T47D (cell line): ENCODE data around the gene GIGYF1.
"Not testable (repeated sequence)": the region's sequence is repeated elsewhere in the genome, so short reads cannot be mapped to it uniquely, and the experiment has no call there.

Experiments
- DNase-seq, 2 experiments: peaks; one replicate each; pipeline versions ENCODE4 v3.0.0 to v3.0.0-alpha.2; 2011 to 2012; ENCODE audit warnings: low read depth in 1 of 2, low spot score in 1 of 2
- JUND ChIP-seq: IDR thresholded peaks from 2 replicates; pipeline ENCODE4 v1.6.1; 2012; ENCODE audit warnings: low read depth
- in situ Hi-C: cut with HindIII; loops from 2 replicates; pipeline ENCODE4 v1.10.0; 2016; ENCODE audit warnings: low sequenced_read_pairs, low pct_unique_long_range_greater_than_20kb

Gene GIGYF1

DNA sequence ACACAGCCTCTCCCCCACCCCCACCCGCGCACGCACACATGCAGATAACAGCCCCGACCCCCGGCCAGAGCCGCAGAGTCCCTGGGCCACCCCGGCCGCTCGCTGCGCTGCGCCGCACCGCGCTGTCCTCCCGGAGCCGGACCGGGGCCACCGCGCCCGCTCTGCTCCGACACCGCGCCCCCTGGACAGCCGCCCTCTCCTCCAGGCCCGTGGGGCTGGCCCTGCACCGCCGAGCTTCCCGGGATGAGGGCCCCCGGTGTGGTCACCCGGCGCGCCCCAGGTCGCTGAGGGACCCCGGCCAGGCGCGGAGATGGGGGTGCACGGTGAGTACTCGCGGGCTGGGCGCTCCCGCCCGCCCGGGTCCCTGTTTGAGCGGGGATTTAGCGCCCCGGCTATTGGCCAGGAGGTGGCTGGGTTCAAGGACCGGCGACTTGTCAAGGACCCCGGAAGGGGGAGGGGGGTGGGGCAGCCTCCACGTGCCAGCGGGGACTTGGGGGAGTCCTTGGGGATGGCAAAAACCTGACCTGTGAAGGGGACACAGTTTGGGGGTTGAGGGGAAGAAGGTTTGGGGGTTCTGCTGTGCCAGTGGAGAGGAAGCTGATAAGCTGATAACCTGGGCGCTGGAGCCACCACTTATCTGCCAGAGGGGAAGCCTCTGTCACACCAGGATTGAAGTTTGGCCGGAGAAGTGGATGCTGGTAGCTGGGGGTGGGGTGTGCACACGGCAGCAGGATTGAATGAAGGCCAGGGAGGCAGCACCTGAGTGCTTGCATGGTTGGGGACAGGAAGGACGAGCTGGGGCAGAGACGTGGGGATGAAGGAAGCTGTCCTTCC lies 26.8 kb upstream of the GIGYF1 start:
- no peak for TF ChIP-seq JUND
- in situ Hi-C loops, result no loop called here
- DNase-seq, result no peak

DNA sequence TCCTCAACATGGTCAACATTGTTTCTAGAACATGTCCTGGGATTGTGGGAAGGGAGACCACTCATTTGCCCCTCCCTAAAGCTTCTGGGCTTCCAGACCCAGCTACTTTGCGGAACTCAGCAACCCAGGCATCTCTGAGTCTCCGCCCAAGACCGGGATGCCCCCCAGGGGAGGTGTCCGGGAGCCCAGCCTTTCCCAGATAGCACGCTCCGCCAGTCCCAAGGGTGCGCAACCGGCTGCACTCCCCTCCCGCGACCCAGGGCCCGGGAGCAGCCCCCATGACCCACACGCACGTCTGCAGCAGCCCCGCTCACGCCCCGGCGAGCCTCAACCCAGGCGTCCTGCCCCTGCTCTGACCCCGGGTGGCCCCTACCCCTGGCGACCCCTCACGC lies 26.2 kb upstream of the GIGYF1 start, which contains the start of gene EPO:
Gene EPO (plus strand): TSS at position 190 of the 392 bp plus-strand sequence. CDS start 513 bp downstream, outside the sequence.
- no peak for DNase-seq
- in situ Hi-C loops, result no loop called here
- TF ChIP-seq JUND, result no peak

DNA sequence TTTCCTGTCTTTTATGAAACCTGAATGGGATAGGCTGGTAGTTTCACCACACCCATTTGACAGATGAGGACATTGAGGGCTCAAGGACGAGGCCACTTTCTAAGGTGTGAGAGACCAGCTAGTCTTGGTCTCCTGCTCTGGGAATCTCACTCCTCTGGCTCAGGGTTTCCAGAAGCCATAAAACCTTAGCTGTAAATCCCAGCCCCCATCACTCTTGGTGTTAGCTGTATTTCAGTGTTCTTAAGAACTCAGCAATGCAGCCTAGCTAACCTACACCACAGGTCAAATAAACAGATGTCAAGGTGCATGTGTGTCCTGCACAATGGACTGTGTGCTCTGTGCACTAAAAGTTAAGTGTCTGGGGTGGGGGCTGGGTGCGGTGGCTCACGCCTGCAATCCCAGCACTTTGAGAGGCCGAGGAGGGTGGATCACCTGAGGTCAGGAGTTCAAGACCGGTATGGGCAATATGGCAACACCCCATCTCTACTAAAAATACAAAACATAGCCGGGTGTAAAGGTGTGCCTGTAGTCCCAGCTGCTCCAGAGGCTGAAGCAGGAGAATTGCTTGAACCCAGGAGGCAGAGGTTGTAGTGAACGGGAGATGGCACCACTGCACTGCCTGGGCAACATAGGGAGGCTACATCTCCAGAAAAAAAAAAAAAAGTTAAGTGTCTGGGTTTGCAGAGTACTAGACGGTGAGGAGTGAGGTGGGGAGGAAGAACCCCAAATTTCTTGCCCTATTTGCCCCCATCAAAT lies 25.7 kb upstream of the GIGYF1 start:
- DNase-seq, result peak in 1 of 2 experiments; percentile 38
- no peak for TF ChIP-seq JUND
- in situ Hi-C loops, result no loop called here

DNA sequence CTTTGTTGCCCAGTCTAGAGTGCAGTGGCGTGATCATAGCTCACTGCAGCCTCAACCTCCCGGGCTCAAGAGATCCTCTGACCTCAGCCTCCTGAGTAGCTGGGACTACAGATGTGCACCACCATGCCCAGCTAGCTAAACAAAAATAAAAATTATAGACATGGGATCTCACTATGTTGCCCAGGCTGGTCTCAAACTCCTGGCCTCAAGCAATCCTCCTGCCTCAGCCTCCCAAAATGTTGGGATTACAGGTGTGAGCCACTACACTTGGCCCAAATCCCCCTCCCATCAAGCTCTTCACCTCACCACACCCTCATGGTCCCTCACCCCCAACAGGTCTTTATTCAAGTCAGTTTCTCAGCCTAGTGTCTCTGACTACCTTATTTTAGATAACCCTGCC lies 23.0 kb upstream of the GIGYF1 start:
- in situ Hi-C loops, DNase-seq: not testable (repeated sequence)

DNA sequence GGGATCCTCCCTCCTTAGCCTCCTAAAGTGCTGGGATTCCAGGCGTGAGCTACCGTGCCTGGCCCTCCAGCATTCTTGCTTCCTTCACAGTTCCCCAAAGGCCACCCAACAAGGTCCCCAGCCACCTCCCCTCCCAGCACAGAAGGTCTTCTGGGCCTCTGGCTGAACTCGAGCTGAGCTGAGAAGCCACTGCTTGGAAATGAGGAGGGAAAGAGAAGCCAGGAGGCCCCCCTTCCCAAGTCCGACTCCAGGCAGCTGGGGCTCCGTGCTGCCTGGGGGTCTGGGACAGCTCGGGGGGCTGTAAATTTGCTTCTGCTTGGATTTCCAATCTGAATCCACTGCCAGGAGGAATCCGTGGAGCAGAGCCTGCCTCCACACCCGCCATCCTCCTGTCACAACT lies 20.7 kb upstream of the GIGYF1 start:
- DNase-seq, result no peak
- TF ChIP-seq JUND, result no peak
- in situ Hi-C loops, result no loop called here

DNA sequence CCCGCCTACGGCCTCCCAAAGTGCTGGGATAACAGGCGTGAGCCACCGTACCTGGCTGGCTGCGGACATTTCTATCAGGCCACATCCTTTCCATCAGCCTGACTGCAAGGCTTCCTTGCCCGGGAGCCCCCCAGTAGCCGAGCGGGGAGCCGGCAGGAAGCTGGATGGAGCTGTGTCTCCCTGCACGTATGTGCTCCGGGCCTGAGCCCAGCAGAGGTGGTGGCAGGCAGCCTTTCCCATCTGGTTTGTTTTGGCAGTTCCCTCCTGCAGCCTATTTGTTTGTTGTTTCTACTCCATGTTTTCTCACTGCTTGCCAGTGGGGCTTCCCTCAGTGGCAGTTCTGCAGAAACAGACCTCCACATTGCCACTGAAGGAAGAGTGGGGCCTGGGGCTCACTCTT lies 17.3 kb upstream of the GIGYF1 start:
- in situ Hi-C loops, result no loop called here
- DNase-seq, result no peak
- TF ChIP-seq JUND, result no peak

DNA sequence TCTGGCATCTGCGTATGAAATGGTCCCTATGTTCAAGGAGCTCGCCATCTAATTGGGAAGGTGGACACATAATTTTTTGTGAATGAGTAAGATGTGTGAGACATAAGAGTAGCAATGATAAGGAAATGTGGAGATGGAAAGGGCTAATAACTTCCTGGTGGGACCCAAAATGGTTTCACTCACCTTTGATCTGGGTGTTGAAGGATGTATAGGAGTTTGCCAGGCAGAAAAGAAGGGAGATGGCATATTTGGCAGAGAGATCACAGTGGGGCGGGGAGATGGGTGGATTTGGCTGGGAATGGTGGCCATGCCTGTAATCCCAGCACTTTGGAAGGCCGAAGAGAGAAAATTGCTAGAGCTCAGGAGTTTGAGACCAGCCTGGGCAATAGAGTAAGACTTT lies 16.4 kb upstream of the GIGYF1 start:
- TF ChIP-seq JUND, result no peak
- DNase-seq, result no peak
- in situ Hi-C loops, result no loop called here

DNA sequence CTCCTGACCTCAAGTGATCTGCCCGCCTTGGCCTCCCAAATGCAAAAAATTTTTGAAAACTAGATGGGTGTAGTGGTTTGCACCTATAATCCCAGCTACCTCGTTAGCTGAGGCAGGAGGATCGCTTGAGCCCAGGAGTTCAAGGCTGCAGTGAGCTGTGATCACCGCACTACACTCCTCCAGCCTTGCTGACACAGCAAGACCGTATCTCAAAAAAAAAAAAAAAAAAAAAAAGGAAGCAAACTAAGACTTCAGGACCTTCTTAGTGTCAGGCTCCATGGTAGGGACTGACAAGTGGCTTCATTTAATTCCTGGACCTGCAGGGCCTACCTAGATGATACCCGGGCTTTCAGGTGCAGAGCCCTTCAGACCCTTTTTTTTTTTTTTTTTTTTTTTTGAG lies 14.3 kb upstream of the GIGYF1 start:
- TF ChIP-seq JUND, result no peak
- DNase-seq, result no peak
- in situ Hi-C loops, result no loop called here

DNA sequence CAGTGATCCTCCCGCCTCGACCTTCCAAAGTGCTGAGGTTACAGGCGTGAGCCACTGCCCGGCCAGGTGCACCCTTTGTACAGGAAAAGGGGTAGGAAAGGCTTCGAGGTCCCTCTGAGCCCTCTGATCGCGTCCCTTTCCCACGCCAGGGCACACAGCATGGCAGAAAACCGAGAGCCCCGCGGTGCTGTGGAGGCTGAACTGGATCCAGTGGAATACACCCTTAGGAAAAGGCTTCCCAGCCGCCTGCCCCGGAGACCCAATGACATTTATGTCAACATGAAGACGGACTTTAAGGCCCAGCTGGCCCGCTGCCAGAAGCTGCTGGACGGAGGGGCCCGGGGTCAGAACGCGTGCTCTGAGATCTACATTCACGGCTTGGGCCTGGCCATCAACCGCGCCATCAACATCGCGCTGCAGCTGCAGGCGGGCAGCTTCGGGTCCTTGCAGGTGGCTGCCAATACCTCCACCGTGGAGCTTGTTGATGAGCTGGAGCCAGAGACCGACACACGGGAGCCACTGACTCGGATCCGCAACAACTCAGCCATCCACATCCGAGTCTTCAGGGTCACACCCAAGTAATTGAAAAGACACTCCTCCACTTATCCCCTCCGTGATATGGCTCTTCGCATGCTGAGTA lies 12.7 kb upstream of the GIGYF1 start:
- no peak for TF ChIP-seq JUND
- no peak for DNase-seq
- in situ Hi-C loops, result no loop called here

DNA sequence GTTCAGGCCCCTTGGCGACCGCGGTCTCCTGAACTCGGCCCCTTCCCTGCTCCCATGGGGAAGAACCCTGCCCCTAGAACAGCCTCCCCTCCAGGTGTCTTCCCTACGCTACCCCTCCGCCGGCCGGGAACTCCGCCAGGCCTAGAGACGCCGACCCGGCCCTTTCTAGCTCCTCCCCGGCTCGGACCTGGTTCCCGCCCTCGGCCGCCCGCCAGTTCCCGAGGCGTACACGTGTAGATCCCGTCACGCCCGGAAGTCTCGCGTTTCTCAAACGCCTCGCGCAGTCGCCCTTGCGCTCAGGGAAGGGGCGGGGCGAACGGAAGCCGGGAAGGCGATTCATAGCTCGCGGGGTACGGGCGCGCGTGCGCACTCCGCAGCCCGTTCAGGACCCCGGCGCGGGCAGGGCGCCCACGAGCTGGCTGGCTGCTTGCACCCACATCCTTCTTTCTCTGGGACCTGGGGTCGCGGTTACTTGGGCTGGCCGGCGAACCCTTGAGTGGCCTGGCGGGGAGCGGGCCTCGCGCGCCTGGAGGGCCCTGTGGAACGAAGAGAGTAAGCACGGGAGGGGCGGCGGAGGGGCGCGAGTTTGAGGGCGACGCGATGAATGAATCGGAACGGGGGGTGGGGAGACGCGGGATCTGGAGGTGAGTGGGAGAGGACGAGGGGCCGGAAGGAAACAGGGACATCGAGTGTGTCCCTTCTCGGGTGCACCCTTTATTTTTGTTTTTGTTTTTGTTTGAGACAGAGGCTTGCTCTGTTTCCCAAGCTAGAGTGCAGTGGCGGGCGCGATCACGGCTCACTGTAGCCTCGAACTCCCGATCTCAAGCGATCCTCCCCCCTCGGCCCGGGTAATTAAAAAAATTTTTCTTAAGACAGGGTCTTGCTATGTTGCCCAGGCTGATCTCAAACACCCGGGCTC lies 12.0 kb upstream of the GIGYF1 start, which contains the start of gene POP7:
Gene POP7 (plus strand): TSS at position 369 of the 919 bp plus-strand sequence. CDS start 710 bp downstream, outside the sequence.
- no peak for TF ChIP-seq JUND
- in situ Hi-C loops, result no loop called here
- peak; percentile 78 to 96 for DNase-seq

DNA sequence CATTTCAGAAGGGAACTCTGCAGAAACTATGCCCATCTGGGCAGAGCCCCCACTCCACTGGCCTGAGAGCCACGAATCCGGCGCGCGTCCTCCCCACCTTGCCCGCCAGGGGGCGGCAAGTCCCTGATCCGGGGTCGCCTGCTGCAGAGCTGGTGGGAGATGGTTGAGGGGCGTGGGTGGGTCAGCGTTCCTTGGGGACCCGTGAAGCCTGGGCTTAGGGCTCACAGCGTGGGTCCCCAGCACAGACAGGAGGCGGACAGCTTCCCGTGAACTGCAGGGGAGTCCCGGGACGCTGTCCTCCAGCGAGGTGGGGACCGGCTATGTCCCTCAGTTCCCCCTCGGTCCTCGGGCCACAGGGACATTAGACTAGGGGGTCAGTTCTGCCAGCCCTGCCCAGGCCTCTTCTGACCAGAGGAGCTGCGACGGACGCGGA lies 11.3 kb upstream of the GIGYF1 start:
- in situ Hi-C loops, result no loop called here
- DNase-seq, result peak; percentile 49 to 60
- TF ChIP-seq JUND, result no peak

DNA sequence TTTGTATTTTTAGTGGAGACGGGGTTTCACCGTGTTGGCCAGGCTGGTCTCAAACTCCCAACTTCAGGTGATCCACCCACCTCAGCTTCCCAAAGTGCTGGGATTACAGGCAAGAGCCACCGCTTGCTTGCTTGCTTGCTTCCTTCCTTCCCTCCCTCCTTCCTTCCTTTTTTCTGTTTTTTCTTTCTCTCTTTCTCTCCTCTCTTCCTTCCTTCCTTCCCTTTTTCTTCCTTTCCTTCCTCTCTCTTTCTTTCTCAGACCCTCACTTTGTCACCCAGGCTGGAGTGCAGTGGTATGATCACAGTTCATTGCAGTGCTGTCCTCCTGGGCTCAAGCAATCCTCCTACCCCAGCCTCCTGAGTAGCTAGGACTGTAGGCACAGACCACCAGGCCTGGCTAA lies 7.0 kb upstream of the GIGYF1 start:
- in situ Hi-C loops, DNase-seq: not testable (repeated sequence)
